HEK293 (cell line): Measurements from ENCODE around the gene LRP1B.

Experiments
- CTCF ChIA-PET: fragments of 350-600 bp; formaldehyde crosslinking; extraction: SDS; loops from one replicate; lab custom pipeline; 2021; ENCODE audit warnings: antibody characterized with exemption; lab: Yijun Ruan, JAX
- POLR2A ChIA-PET: fragments of 300-600 bp; formaldehyde crosslinking; extraction: SDS; loops from one replicate; lab custom pipeline; 2020; ENCODE audit warnings: antibody characterized with exemption, inconsistent platforms; lab: Yijun Ruan, JAX
- H3K27ac ChIP-seq: fragments of 200-500 bp; sonication (Bioruptor generic); 2 replicates; pipeline ENCODE4 v1.5.1; 2014; ENCODE audit warnings: low read depth, low read length, control low read depth, inconsistent platforms; ENCODE audit errors: extremely low read depth
- H3K36me3 ChIP-seq, 2 experiments: fragments of 200-500 bp in 1 of 2; sonication (Bioruptor generic) in 1 of 2; 1 replicate in 1 of 2; 2 replicates in 1 of 2; pipeline ENCODE4 v1.5.1; 2014 to 2017; ENCODE audit warnings: inconsistent platforms in 2 of 2, low read length in 2 of 2; ENCODE audit not compliant: control insufficient read depth in 2 of 2, insufficient read depth in 1 of 2
- H3K4me1 ChIP-seq: fragments of 200-500 bp; sonication (Bioruptor generic); 2 replicates; pipeline ENCODE4 v1.5.1; 2014; ENCODE audit warnings: mild to moderate bottlenecking, low read length, inconsistent platforms; ENCODE audit not compliant: control insufficient read depth, insufficient read depth
- H3K4me3 ChIP-seq: 2 replicates; pipeline ENCODE4 v1.5.1; 2011; ENCODE audit warnings: low read depth, mild to moderate bottlenecking, control low read depth, low read length, moderate library complexity
- H3K9me3 ChIP-seq: fragments of 200-500 bp; sonication (Bioruptor generic); 2 replicates; pipeline ENCODE4 v1.5.1; 2014; ENCODE audit warnings: low read depth, low read length, inconsistent platforms; ENCODE audit not compliant: control insufficient read depth, insufficient read depth
- CTCF ChIP-seq: fragments of 450-650 bp; formaldehyde crosslinking; IDR thresholded peaks from 2 replicates; pipeline ENCODE4 v1.5.1; 2016; ENCODE audit warnings: missing biosample characterization, missing genetic modification characterization
- IKZF3 ChIP-seq: fragments of 450-650 bp; IDR thresholded peaks from 2 replicates; pipeline ENCODE4 v1.5.0; 2018; ENCODE audit warnings: missing biosample characterization, mild to moderate bottlenecking, missing genetic modification characterization, moderate library complexity
- KLF1 ChIP-seq: fragments of 450-650 bp; formaldehyde crosslinking; IDR thresholded peaks from 2 replicates; pipeline ENCODE4 v1.5.1; 2016; ENCODE audit warnings: missing biosample characterization, missing genetic modification characterization
- KLF17 ChIP-seq: fragments of 450-650 bp; formaldehyde crosslinking; IDR thresholded peaks from 2 replicates; pipeline ENCODE4 v1.5.1; 2016; ENCODE audit warnings: missing biosample characterization, missing genetic modification characterization
- SALL2 ChIP-seq: fragments of 450-650 bp; formaldehyde crosslinking; IDR thresholded peaks from 2 replicates; pipeline ENCODE4 v1.5.0; 2017; ENCODE audit warnings: missing biosample characterization, mild to moderate bottlenecking, missing genetic modification characterization, borderline replicate concordance
- SP3 ChIP-seq: fragments of 450-650 bp; formaldehyde crosslinking; IDR thresholded peaks from 2 replicates; pipeline ENCODE4 v1.5.1; 2016; ENCODE audit warnings: missing biosample characterization, missing genetic modification characterization
- YY2 ChIP-seq: fragments of 450-650 bp; formaldehyde crosslinking; IDR thresholded peaks from 2 replicates; pipeline ENCODE4 v1.5.1; 2016; ENCODE audit warnings: missing biosample characterization, missing genetic modification characterization
- ZBTB20 ChIP-seq: fragments of 450-650 bp; formaldehyde crosslinking; IDR thresholded peaks from 2 replicates; pipeline ENCODE4 v1.5.1; 2016; ENCODE audit warnings: missing biosample characterization, missing genetic modification characterization
- ZEB2 ChIP-seq: fragments of 450-650 bp; formaldehyde crosslinking; IDR thresholded peaks from 2 replicates; pipeline ENCODE4 v1.5.1; 2016; ENCODE audit warnings: missing biosample characterization, missing genetic modification characterization
- ZNF114 ChIP-seq: fragments of 450-650 bp; formaldehyde crosslinking; IDR thresholded peaks from 2 replicates; pipeline ENCODE4 v1.5.0; 2017; ENCODE audit warnings: missing biosample characterization, missing genetic modification characterization
- ZNF133 ChIP-seq: fragments of 450-650 bp; formaldehyde crosslinking; IDR thresholded peaks from 2 replicates; pipeline ENCODE4 v1.5.1; 2016; ENCODE audit warnings: missing biosample characterization, missing genetic modification characterization
- ZNF146 ChIP-seq: fragments of 450-650 bp; formaldehyde crosslinking; IDR thresholded peaks from 2 replicates; pipeline ENCODE4 v1.5.1; 2016; ENCODE audit warnings: missing biosample characterization, missing genetic modification characterization
- ZNF157 ChIP-seq: fragments of 450-650 bp; formaldehyde crosslinking; IDR thresholded peaks from 2 replicates; pipeline ENCODE4 v1.5.1; 2016; ENCODE audit warnings: missing biosample characterization, missing genetic modification characterization
- ZNF174 ChIP-seq: fragments of 450-650 bp; formaldehyde crosslinking; IDR thresholded peaks from 2 replicates; pipeline ENCODE4 v1.5.0; 2017; ENCODE audit warnings: missing biosample characterization, mild to moderate bottlenecking, missing genetic modification characterization
- ZNF223 ChIP-seq: fragments of 450-650 bp; formaldehyde crosslinking; IDR thresholded peaks from 2 replicates; pipeline ENCODE4 v1.5.1; 2016; ENCODE audit warnings: missing biosample characterization, missing genetic modification characterization
- ZNF24 ChIP-seq: fragments of 450-650 bp; formaldehyde crosslinking; IDR thresholded peaks from 2 replicates; pipeline ENCODE4 v1.5.1; 2016; ENCODE audit warnings: missing biosample characterization, missing genetic modification characterization
- ZNF292 ChIP-seq: fragments of 450-650 bp; formaldehyde crosslinking; IDR thresholded peaks from 2 replicates; pipeline ENCODE4 v1.5.1; 2016; ENCODE audit warnings: low read depth, missing biosample characterization, missing genetic modification characterization, borderline replicate concordance
- ZNF354C ChIP-seq: fragments of 450-650 bp; formaldehyde crosslinking; IDR thresholded peaks from 2 replicates; pipeline ENCODE4 v1.5.1; 2016; ENCODE audit warnings: missing biosample characterization, missing genetic modification characterization, low read depth, borderline replicate concordance
- ZNF366 ChIP-seq: fragments of 450-650 bp; formaldehyde crosslinking; conservative IDR thresholded peaks from 2 replicates; pipeline ENCODE4 v1.5.1; 2016; ENCODE audit warnings: missing biosample characterization, missing genetic modification characterization
- ZNF37A ChIP-seq: fragments of 450-650 bp; IDR thresholded peaks from 2 replicates; pipeline ENCODE4 v1.5.1; 2018; ENCODE audit warnings: missing biosample characterization, missing genetic modification characterization
- ZNF48 ChIP-seq: fragments of 450-650 bp; formaldehyde crosslinking; IDR thresholded peaks from 2 replicates; pipeline ENCODE4 v1.5.1; 2016; ENCODE audit warnings: missing biosample characterization, missing genetic modification characterization
- ZNF501 ChIP-seq: fragments of 450-650 bp; formaldehyde crosslinking; IDR thresholded peaks from 2 replicates; pipeline ENCODE4 v1.5.1; 2016; ENCODE audit warnings: missing biosample characterization, missing genetic modification characterization
- ZNF514 ChIP-seq: fragments of 450-650 bp; formaldehyde crosslinking; IDR thresholded peaks from 2 replicates; pipeline ENCODE4 v1.5.1; 2016; ENCODE audit warnings: missing biosample characterization, missing genetic modification characterization
- ZNF596 ChIP-seq: fragments of 450-650 bp; IDR thresholded peaks from 2 replicates; pipeline ENCODE4 v1.5.0; 2018; ENCODE audit warnings: missing biosample characterization, mild to moderate bottlenecking, missing genetic modification characterization, moderate library complexity
- ZNF600 ChIP-seq: fragments of 450-650 bp; formaldehyde crosslinking; IDR thresholded peaks from 2 replicates; pipeline ENCODE4 v1.5.1; 2016; ENCODE audit warnings: missing biosample characterization, missing genetic modification characterization
- ZNF660 ChIP-seq: fragments of 450-650 bp; IDR thresholded peaks from 2 replicates; pipeline ENCODE4 v1.5.1; 2018; ENCODE audit warnings: missing biosample characterization, mild to moderate bottlenecking, missing genetic modification characterization
- ZNF704 ChIP-seq: fragments of 450-650 bp; formaldehyde crosslinking; IDR thresholded peaks from 2 replicates; pipeline ENCODE4 v1.5.1; 2016; ENCODE audit warnings: missing biosample characterization, missing genetic modification characterization
- ZNF843 ChIP-seq: fragments of 450-650 bp; formaldehyde crosslinking; IDR thresholded peaks from 2 replicates; pipeline ENCODE4 v1.5.1; 2016; ENCODE audit warnings: missing biosample characterization, missing genetic modification characterization
- ZSCAN30 ChIP-seq: fragments of 450-650 bp; IDR thresholded peaks from 2 replicates; pipeline ENCODE4 v1.5.1; 2018; ENCODE audit warnings: missing biosample characterization, mild to moderate bottlenecking, missing genetic modification characterization, moderate library complexity

LRP1B gene

GRCh38 chr2:140998017-140998416 is 1132.8 kb downstream of the LRP1B start:
- ChIA-PET POLR2A (no interaction called here), CTCF (no interaction called here)
- H3K27ac ChIP-seq: no peak overlapping the region
- no peaks in the 10 kb centered on the region for H3K9me3 ChIP-seq
- TF ChIP-seq ZNF114 (tag by site-specific recombination) (no peak), ZNF146 (no peak), ZNF660 (tag by site-specific recombination) (no peak), ZNF704 (tag by site-specific recombination) (no peak), ZEB2 (no peak), ZNF48 (tag by site-specific recombination) (no peak), ZBTB20 (tag by site-specific recombination) (no peak), ZNF600 (tag by site-specific recombination) (no peak), SP3 (no peak), ZNF174 (no peak), ZNF157 (no peak), CTCF (tag by site-specific recombination) (no peak)
- H3K4me1 ChIP-seq: no peaks in the 10 kb centered on the region
- H3K36me3 ChIP-seq: no peaks in the 10 kb centered on the region
- no peak overlapping the region for H3K4me3 ChIP-seq

DNA sequence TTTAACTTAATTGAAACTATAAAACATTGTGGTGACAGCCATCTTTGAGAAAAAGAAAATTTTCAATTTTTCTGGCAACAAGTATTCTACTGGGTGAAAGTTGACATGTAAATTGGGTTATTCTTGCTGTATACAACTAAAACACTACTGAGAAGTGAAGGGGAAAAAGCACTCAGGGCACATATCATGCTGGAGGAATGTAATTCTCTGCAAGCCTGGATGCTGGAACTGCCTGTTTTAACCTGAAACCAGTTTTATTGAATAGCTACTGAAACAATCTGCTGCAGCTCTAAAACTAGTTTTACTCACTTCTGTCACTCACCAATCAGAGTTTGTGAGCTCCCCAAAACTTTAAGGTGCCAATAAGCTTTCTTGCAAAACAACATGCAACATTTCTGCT is 1136.0 kb downstream of the LRP1B start:
- Histone ChIP-seq H3K27ac (no peak overlapping the region), H3K4me1 (no peaks in the 10 kb centered on the region), H3K4me3 (no peak overlapping the region), H3K9me3 (no peaks in the 10 kb centered on the region), H3K36me3 (no peaks in the 10 kb centered on the region)
- POLR2A ChIA-PET: no interaction called here
- TF ChIP-seq ZNF366 (tag by site-specific recombination) (no peak), SALL2 (tag by site-specific recombination) (no peak), ZNF501 (tag by site-specific recombination) (no peak), ZNF223 (no peak), ZNF596 (no peak), IKZF3 (tag by site-specific recombination) (no peak)
- CTCF ChIA-PET: no interaction called here

GRCh38 chr2:140990416-140990815 is 1140.4 kb downstream of the LRP1B start:
- CTCF ChIA-PET: no interaction called here
- Histone ChIP-seq H3K4me3 (no peak overlapping the region), H3K4me1 (no peaks in the 10 kb centered on the region), H3K9me3 (no peaks in the 10 kb centered on the region), H3K36me3 (no peaks in the 10 kb centered on the region), H3K27ac (no peak overlapping the region)
- POLR2A ChIA-PET: no interaction called here
- TF ChIP-seq ZNF514 (tag by site-specific recombination): no peak
- no peak for TF ChIP-seq ZNF133 (tag by site-specific recombination)
- TF ChIP-seq ZNF292 (tag by site-specific recombination): no peak
- TF ChIP-seq KLF17: no peak
- TF ChIP-seq ZNF24 (tag by site-specific recombination): no peak
- TF ChIP-seq ZNF37A (tag by site-specific recombination): no peak
- no peak for TF ChIP-seq ZNF114 (tag by site-specific recombination)
- no peak for TF ChIP-seq ZSCAN30 (tag by site-specific recombination)
- TF ChIP-seq ZNF843 (tag by site-specific recombination): no peak
- no peak for TF ChIP-seq ZNF354C (tag by site-specific recombination)
- TF ChIP-seq YY2 (tag by site-specific recombination): no peak
- no peak for TF ChIP-seq ZNF596
- no peak for TF ChIP-seq KLF1 (tag by site-specific recombination)
